ENCODE data around the gene LRRC1.

Gene LRRC1

GRCh38 chr6:53938810-53939209 is 144.0 kb downstream of the LRRC1 start:
- TF ChIP-seq CTCF (IDR thresholded peaks at IDR 0.05; ENCODE audit: low read depth, low read length) = no peak
- no peak overlapping the region for H3K4me3 ChIP-seq (ENCODE audit: low read depth, low read length)

- TF ChIP-seq CTCF (IDR thresholded peaks at IDR 0.05; ENCODE audit: low read depth, low read length) = no peak
- H3K4me3 ChIP-seq (ENCODE audit: low read depth, low read length) = no peak overlapping the region
Observed at GRCh38 chr6:53939830-53940229, 145.0 kb downstream of the LRRC1 start.

GRCh38 chr6:53943395-53943794 is 148.6 kb downstream of the LRRC1 start:
- TF ChIP-seq CTCF (IDR thresholded peaks at IDR 0.05; ENCODE audit: low read depth, low read length) = no peak
- H3K4me3 ChIP-seq (ENCODE audit: low read depth, low read length) = no peak overlapping the region

GRCh38 chr6:53944091-53944490 is 149.3 kb downstream of the LRRC1 start:
- no peak overlapping the region for H3K4me3 ChIP-seq (ENCODE audit: low read depth, low read length)
- no peak for TF ChIP-seq CTCF (IDR thresholded peaks at IDR 0.05; ENCODE audit: low read depth, low read length)

GRCh38 chr6:53944543-53944942 is 149.7 kb downstream of the LRRC1 start:
- no peak for TF ChIP-seq CTCF (IDR thresholded peaks at IDR 0.05; ENCODE audit: low read depth, low read length)

GRCh38 chr6:53945765-53946407 is 151.1 kb downstream of the LRRC1 start:
- TF ChIP-seq CTCF (IDR thresholded peaks at IDR 0.05; ENCODE audit: low read depth, low read length) = no peak

More at GRCh38 chr6:53944543-53944942, 149.7 kb downstream of the LRRC1 start:
- no peak overlapping the region for H3K4me3 ChIP-seq (ENCODE audit: low read depth, low read length)

GRCh38 chr6:53947780-53948179 is 153.0 kb downstream of the LRRC1 start:
- no peak for TF ChIP-seq CTCF (IDR thresholded peaks at IDR 0.05; ENCODE audit: low read depth, low read length)
- no peak overlapping the region for H3K4me3 ChIP-seq (ENCODE audit: low read depth, low read length)

More at GRCh38 chr6:53945765-53946407, 151.1 kb downstream of the LRRC1 start:
- no peak overlapping the region for H3K4me3 ChIP-seq (ENCODE audit: low read depth, low read length)

Measured in WI38 (cell line).